ENCODE data around the gene EXOC3L1.

DNA sequence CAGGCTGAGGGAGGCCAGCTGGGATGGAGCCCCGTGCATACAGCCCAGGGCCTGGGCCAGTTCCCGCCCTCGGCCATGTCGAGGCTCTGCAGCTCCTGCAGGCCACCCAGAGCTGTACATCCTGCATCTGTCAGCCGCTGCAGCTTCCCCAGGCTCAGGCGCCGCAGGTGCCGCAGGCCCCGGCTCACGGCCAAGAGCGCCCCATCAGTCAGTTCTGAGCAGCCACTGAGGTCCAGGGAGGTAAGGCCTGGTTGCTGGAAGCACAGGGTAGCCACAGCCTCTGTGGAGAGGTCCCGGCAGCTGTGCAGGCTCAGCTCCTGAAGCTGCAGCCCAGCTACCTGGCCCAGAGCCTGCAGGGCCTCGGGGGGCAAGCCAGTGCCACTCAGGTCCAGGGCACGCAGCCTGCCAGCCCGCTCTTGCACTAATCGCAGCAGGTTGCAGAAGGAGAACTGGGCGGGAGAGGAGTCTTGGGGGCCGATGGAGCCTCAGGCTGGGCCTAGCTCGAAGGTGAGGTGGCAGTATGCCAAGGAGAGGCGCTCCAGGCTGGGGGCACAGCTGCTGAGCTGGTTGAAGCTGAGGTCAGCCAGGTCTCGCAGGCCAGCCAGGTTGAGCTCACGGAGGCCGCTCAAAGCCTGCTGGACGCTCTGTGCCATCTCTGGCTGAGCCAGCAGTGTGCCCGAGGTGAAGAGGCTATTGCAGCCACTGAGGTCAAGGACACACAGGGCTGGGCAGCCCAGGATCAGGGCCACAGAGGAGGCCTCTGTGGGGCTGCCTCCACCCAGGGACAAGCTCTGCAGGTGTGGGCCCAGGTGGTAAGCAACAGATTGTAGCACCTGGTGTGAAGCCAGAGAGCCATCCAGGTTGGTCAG lies 20.4 kb upstream of the EXOC3L1 start:
- TF ChIP-seq EZH2 (IDR thresholded peaks at IDR 0.05; ENCODE audit: insufficient read depth, low read length), result no peak
- TF ChIP-seq, protein P1, sequence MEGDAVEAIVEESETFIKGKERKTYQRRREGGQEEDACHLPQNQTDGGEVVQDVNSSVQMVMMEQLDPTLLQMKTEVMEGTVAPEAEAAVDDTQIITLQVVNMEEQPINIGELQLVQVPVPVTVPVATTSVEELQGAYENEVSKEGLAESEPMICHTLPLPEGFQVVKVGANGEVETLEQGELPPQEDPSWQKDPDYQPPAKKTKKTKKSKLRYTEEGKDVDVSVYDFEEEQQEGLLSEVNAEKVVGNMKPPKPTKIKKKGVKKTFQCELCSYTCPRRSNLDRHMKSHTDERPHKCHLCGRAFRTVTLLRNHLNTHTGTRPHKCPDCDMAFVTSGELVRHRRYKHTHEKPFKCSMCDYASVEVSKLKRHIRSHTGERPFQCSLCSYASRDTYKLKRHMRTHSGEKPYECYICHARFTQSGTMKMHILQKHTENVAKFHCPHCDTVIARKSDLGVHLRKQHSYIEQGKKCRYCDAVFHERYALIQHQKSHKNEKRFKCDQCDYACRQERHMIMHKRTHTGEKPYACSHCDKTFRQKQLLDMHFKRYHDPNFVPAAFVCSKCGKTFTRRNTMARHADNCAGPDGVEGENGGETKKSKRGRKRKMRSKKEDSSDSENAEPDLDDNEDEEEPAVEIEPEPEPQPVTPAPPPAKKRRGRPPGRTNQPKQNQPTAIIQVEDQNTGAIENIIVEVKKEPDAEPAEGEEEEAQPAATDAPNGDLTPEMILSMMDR (IDR thresholded peaks at IDR 0.05; ENCODE audit: insufficient read depth, low read depth, low read length), result no peak

All from astrocyte (in vitro differentiated cells and primary cell).